Transverse colon (tissue), 4 donors: ENCODE results near the gene CCNB1.
"Not testable (repeated sequence)": the region's sequence is repeated elsewhere in the genome, so short reads cannot be mapped to it uniquely, and the experiment has no call there.

Experiments
- CTCF ChIP-seq, 5 experiments: fragments of 200-600 bp in 3 of 5; fragments of 450-650 bp in 2 of 5; sonication (generic) in 3 of 5; IDR thresholded peaks; 1 replicate in 2 of 5; 2 replicates in 3 of 5; pipeline ENCODE4 v1.5.1; 2016 to 2017; ENCODE audit warnings: antibody characterized with exemption in 5 of 5, inconsistent platforms in 3 of 5, mild to moderate bottlenecking in 2 of 5, moderate library complexity in 1 of 5
- EP300 ChIP-seq: sonication (generic); formaldehyde crosslinking; IDR thresholded peaks from one replicate; pipeline ENCODE4 v1.6.1; 2017; ENCODE audit warnings: antibody characterized with exemption, low read depth
- POLR2A ChIP-seq: fragments of 450-650 bp; IDR thresholded peaks from one replicate; pipeline ENCODE4 v1.6.1; 2016; ENCODE audit warnings: antibody characterized with exemption, mild to moderate bottlenecking, moderate library complexity
- POLR2AphosphoS5 ChIP-seq, 3 donors: sonication (generic); formaldehyde crosslinking; IDR thresholded peaks; one replicate each; pipeline ENCODE4 v1.6.1; 2016; ENCODE audit warnings: antibody characterized with exemption in 3 of 3

GRCh38 chr5:69140239-69140638, 26.7 kb upstream of the CCNB1 start:
- not testable (repeated sequence) for TF ChIP-seq CTCF (IDR thresholded peaks at IDR 0.05); POLR2A; EP300; POLR2AphosphoS5 (IDR thresholded peaks at IDR 0.05)
